Dendritic cell treated with granulocyte-macrophage colony-stimulating factor and Interleukin-4, amounts not matched to agents 40 ng/mL and 50 ng/mL, for 4 days (primary cell): ENCODE measurements around the gene IGFN1.

Source experiments
- H3K27ac Mint-ChIP-seq: one replicate; pipeline ENCODE4 v1.8.0; 2022; ENCODE audit warnings: mild to moderate bottlenecking, mixed read lengths
- H3K27me3 Mint-ChIP-seq: one replicate; pipeline ENCODE4 v1.8.0; 2022; ENCODE audit warnings: mild to moderate bottlenecking, mixed read lengths
- H3K36me3 Mint-ChIP-seq: one replicate; pipeline ENCODE4 v1.8.0; 2022; ENCODE audit warnings: low read depth, mixed read lengths
- H3K4me1 Mint-ChIP-seq: one replicate; pipeline ENCODE4 v1.8.0; 2022; ENCODE audit warnings: low read depth, mixed read lengths
- H3K4me3 Mint-ChIP-seq: one replicate; pipeline ENCODE4 v1.8.0; 2022; ENCODE audit warnings: mild to moderate bottlenecking, moderate library complexity, mixed read lengths
- H3K9me3 Mint-ChIP-seq: one replicate; pipeline ENCODE4 v1.8.0; 2022; ENCODE audit warnings: mixed read lengths
- intact Hi-C: fragments of 100-400 bp; cut with micrococcal nuclease; formaldehyde crosslinking; loops from one replicate; pipeline ENCODE4 v1.15.0; 2022

IGFN1 gene

GRCh38 chr1:201258763-201259230 lies 68.2 kb downstream of the IGFN1 start:
- Mint-ChIP-seq H3K27me3 (peaks cover 9% of the 10 kb centered on the region), H3K9me3 (no peaks in the 10 kb centered on the region), H3K36me3 (no peaks in the 10 kb centered on the region), H3K27ac (no peak overlapping the region), H3K4me1 (no peaks in the 10 kb centered on the region), H3K4me3 (no peak overlapping the region)
- intact Hi-C loops = no loop called here

GRCh38 chr1:201259476-201260235 lies 69.0 kb downstream of the IGFN1 start:
- intact Hi-C loops = no loop called here
- H3K27ac Mint-ChIP-seq = no peak overlapping the region
- H3K9me3 Mint-ChIP-seq = no peaks in the 10 kb centered on the region
- no peak overlapping the region for H3K4me3 Mint-ChIP-seq
- H3K27me3 Mint-ChIP-seq = peaks cover 9% of the 10 kb centered on the region
- no peaks in the 10 kb centered on the region for H3K4me1 Mint-ChIP-seq
- H3K36me3 Mint-ChIP-seq = no peaks in the 10 kb centered on the region

GRCh38 chr1:201260236-201260590 lies 69.6 kb downstream of the IGFN1 start:
- H3K4me3 Mint-ChIP-seq = no peak overlapping the region
- no peaks in the 10 kb centered on the region for H3K36me3 Mint-ChIP-seq
- no peak overlapping the region for H3K27ac Mint-ChIP-seq
- H3K4me1 Mint-ChIP-seq = no peaks in the 10 kb centered on the region
- intact Hi-C loops = no loop called here
- H3K9me3 Mint-ChIP-seq = no peaks in the 10 kb centered on the region
- H3K27me3 Mint-ChIP-seq = peaks cover 9% of the 10 kb centered on the region

GRCh38 chr1:201260648-201261311 lies 70.2 kb downstream of the IGFN1 start:
- Mint-ChIP-seq H3K27ac (no peak overlapping the region), H3K27me3 (peaks cover 9% of the 10 kb centered on the region), H3K4me3 (no peak overlapping the region), H3K36me3 (no peaks in the 10 kb centered on the region), H3K4me1 (no peaks in the 10 kb centered on the region), H3K9me3 (no peaks in the 10 kb centered on the region)
- intact Hi-C loops = no loop called here

GRCh38 chr1:201261771-201262547 lies 71.3 kb downstream of the IGFN1 start:
- Mint-ChIP-seq H3K4me3 (no peak overlapping the region), H3K27ac (no peak overlapping the region), H3K9me3 (no peaks in the 10 kb centered on the region), H3K36me3 (no peaks in the 10 kb centered on the region), H3K27me3 (peaks cover 11% of the 10 kb centered on the region), H3K4me1 (no peaks in the 10 kb centered on the region)
- intact Hi-C loops = no loop called here

GRCh38 chr1:201262963-201263608 lies 72.5 kb downstream of the IGFN1 start:
- Mint-ChIP-seq H3K9me3 (no peaks in the 10 kb centered on the region), H3K4me3 (no peak overlapping the region), H3K27me3 (peaks cover 14% of the 10 kb centered on the region), H3K27ac (no peak overlapping the region), H3K36me3 (no peaks in the 10 kb centered on the region), H3K4me1 (no peaks in the 10 kb centered on the region)
- intact Hi-C loops = no loop called here

GRCh38 chr1:201264072-201264471 lies 73.4 kb downstream of the IGFN1 start:
- intact Hi-C loops = no loop called here
- H3K27me3 Mint-ChIP-seq = peaks cover 17% of the 10 kb centered on the region

GRCh38 chr1:201264554-201264953 lies 73.9 kb downstream of the IGFN1 start:
- H3K36me3 Mint-ChIP-seq = no peaks in the 10 kb centered on the region
- intact Hi-C loops = no loop called here
- no peaks in the 10 kb centered on the region for H3K9me3 Mint-ChIP-seq
- H3K27ac Mint-ChIP-seq = no peak overlapping the region
- peaks cover 17% of the 10 kb centered on the region for H3K27me3 Mint-ChIP-seq
- no peaks in the 10 kb centered on the region for H3K4me1 Mint-ChIP-seq
- no peak overlapping the region for H3K4me3 Mint-ChIP-seq

More at GRCh38 chr1:201264072-201264471, 73.4 kb downstream of the IGFN1 start:
- Mint-ChIP-seq H3K4me1 (no peaks in the 10 kb centered on the region), H3K36me3 (no peaks in the 10 kb centered on the region), H3K4me3 (no peak overlapping the region), H3K9me3 (no peaks in the 10 kb centered on the region), H3K27ac (no peak overlapping the region)

- H3K27ac Mint-ChIP-seq = no peak overlapping the region
- peaks cover 21% of the 10 kb centered on the region for H3K27me3 Mint-ChIP-seq
- no peaks in the 10 kb centered on the region for H3K36me3 Mint-ChIP-seq
- intact Hi-C loops = no loop called here
- no peaks in the 10 kb centered on the region for H3K9me3 Mint-ChIP-seq
- no peaks in the 10 kb centered on the region for H3K4me1 Mint-ChIP-seq
- no peak overlapping the region for H3K4me3 Mint-ChIP-seq
Measured at GRCh38 chr1:201265756-201266155, 75.1 kb downstream of the IGFN1 start.

GRCh38 chr1:201266276-201266675 lies 75.7 kb downstream of the IGFN1 start:
- Mint-ChIP-seq H3K9me3 (no peaks in the 10 kb centered on the region), H3K27me3 (peaks cover 22% of the 10 kb centered on the region), H3K4me3 (no peak overlapping the region), H3K36me3 (no peaks in the 10 kb centered on the region), H3K4me1 (no peaks in the 10 kb centered on the region), H3K27ac (no peak overlapping the region)
- intact Hi-C loops = no loop called here

GRCh38 chr1:201266774-201267173 lies 76.2 kb downstream of the IGFN1 start:
- Mint-ChIP-seq H3K36me3 (no peaks in the 10 kb centered on the region), H3K4me3 (no peak overlapping the region), H3K9me3 (no peaks in the 10 kb centered on the region), H3K4me1 (no peaks in the 10 kb centered on the region), H3K27me3 (peaks cover 23% of the 10 kb centered on the region), H3K27ac (no peak overlapping the region)
- intact Hi-C loops = no loop called here

- H3K27ac Mint-ChIP-seq = no peak overlapping the region
- no peak overlapping the region for H3K4me3 Mint-ChIP-seq
- H3K27me3 Mint-ChIP-seq = peaks cover 24% of the 10 kb centered on the region
- H3K36me3 Mint-ChIP-seq = no peaks in the 10 kb centered on the region
- no peaks in the 10 kb centered on the region for H3K9me3 Mint-ChIP-seq
- H3K4me1 Mint-ChIP-seq = no peaks in the 10 kb centered on the region
- intact Hi-C loops = no loop called here
Measured at GRCh38 chr1:201267481-201268229, 77.0 kb downstream of the IGFN1 start.

GRCh38 chr1:201268604-201269151 lies 78.1 kb downstream of the IGFN1 start:
- H3K4me1 Mint-ChIP-seq = no peaks in the 10 kb centered on the region
- no peak overlapping the region for H3K27ac Mint-ChIP-seq
- H3K27me3 Mint-ChIP-seq = peaks cover 23% of the 10 kb centered on the region
- H3K9me3 Mint-ChIP-seq = no peaks in the 10 kb centered on the region
- no peaks in the 10 kb centered on the region for H3K36me3 Mint-ChIP-seq
- no peak overlapping the region for H3K4me3 Mint-ChIP-seq
- intact Hi-C loops = no loop called here
